ENCODE measurements around the gene CENPI.
"Not testable (repeated sequence)": the region's sequence is repeated elsewhere in the genome, so short reads cannot be mapped to it uniquely, and the experiment has no call there.

CENPI gene

GRCh38 chrX:101097546-101098453, at the start of gene CENPI:
CENPI (plus strand) TSS chrX:101098204; CDS start chrX:101101071, 2,867 bp downstream.
- DNase-seq: peak; percentile 94

GRCh38 chrX:101051153-101051548, 46.9 kb upstream of the CENPI start:
- DNase-seq: no peak

- peak; percentile 76 for DNase-seq
Measured at GRCh38 chrX:101051549-101052302, 46.3 kb upstream of the CENPI start, which contains the start of gene TRMT2B. TRMT2B (minus strand) TSS chrX:101052111; CDS start chrX:101042289, 9,822 bp downstream.

GRCh38 chrX:101056551-101056950, 41.5 kb upstream of the CENPI start:
- not testable (repeated sequence) for DNase-seq

GRCh38 chrX:101057093-101057714, 40.8 kb upstream of the CENPI start:
- no peak for DNase-seq

GRCh38 chrX:101062176-101062575, 35.8 kb upstream of the CENPI start:
- no peak for DNase-seq

GRCh38 chrX:101071582-101071981, 26.4 kb upstream of the CENPI start:
- DNase-seq: no peak

- DNase-seq: peak; percentile 42
Measured at GRCh38 chrX:101078716-101079598, 19.0 kb upstream of the CENPI start, which contains the start of gene TMEM35A. TMEM35A (plus strand) TSS chrX:101078879; CDS start chrX:101079003, 124 bp downstream.

- DNase-seq: no peak
Measured at GRCh38 chrX:101079736-101080270, 18.2 kb upstream of the CENPI start.

- no peak for DNase-seq
Measured at GRCh38 chrX:101080326-101081124, 17.5 kb upstream of the CENPI start.

- no peak for DNase-seq
Measured at GRCh38 chrX:101081231-101081630, 16.8 kb upstream of the CENPI start.

GRCh38 chrX:101091817-101092216, 6.2 kb upstream of the CENPI start:
- no peak for DNase-seq

GRCh38 chrX:101108284-101108683, 10.3 kb downstream of the CENPI start:
- DNase-seq: no peak

- DNase-seq: no peak
Measured at GRCh38 chrX:101117701-101118100, 19.7 kb downstream of the CENPI start.

- DNase-seq: no peak
Measured at GRCh38 chrX:101136235-101136634, 38.2 kb downstream of the CENPI start.

Measured in right forelimb (tissue), 1 donor.